Dermis microvascular lymphatic vessel endothelial cell (primary cell): ENCODE data around the gene BCL7B. TPM values are rescaled to one million over a fixed set of nuclear protein-coding genes. Genes with fewer than 3 reads are reported as not detected.
"Not testable (repeated sequence)": the region's sequence is repeated elsewhere in the genome, so short reads cannot be mapped to it uniquely, and the experiment has no call there.

Experiments used
- DNase-seq, 2 donors: peaks; one replicate each; pipeline versions ENCODE4 v3.0.0 to v3.0.0-alpha.2; 2010; ENCODE audit warnings: low read depth in 2 of 2
- total RNA-seq: library from RNA; depleted of rRNA; stranded (reverse); fragments of >200 nt; gene quantifications from 2 replicates; pipeline ENCODE4 v1.2.1, GENCODE V29; 2014

The BCL7B gene
- total RNA-seq, 1 donor from 2014 or later = 21.3 TPM

DNA sequence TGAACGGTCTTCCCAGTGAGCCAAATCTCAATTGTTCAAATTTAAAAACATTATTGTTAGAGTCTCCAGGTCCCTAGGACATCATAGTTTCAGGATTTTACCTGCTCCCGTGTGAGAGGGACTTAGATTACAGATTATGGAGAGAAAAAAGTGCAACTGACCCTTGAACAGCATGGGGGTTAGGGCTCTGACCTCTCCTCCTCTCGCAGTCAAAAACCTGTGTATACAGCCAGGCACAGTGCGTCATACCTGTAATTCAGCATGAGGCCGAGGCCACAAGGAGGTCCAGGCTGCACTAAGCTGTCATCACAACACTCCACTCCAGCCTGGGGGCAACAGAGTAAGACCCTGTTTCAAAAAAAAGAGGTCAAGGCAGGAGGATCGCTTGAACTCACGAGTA lies 60.9 kb downstream of the BCL7B start:
- DNase-seq = no peak

- not testable (repeated sequence) for DNase-seq
Observed at GRCh38 chr7:73495507-73495906, 62.0 kb downstream of the BCL7B start.

GRCh38 chr7:73489976-73490375 lies 67.5 kb downstream of the BCL7B start:
- DNase-seq = no peak

DNA sequence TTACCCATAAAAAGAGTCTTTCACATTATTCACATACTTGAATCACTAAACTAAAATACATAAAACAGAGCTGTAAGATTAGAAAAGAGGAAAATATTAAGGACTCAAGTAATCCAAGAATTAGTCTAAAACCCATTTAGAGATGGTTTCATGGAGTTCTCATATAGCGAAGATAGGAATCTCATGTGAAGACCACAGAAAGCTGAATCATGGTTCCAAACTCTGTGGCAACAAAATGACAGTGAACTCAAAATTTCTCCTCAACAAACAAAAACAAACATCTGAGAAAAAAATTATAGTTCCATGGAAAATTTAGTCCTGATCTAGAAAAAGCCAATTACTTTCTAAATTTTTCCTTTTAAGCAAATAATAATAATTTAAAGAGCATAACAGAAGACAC lies 70.0 kb downstream of the BCL7B start:
- DNase-seq = no peak

Other genes with a start within 250 kb of the BCL7B start
- gene NSUN5, start 248.9 kb downstream of the BCL7B start, total RNA-seq = 1.1 and 1.7 TPM in 2 replicates
- gene TRIM50, start 229.6 kb downstream of the BCL7B start, total RNA-seq = not detected in 2 replicates
- not detected in 2 replicates for gene FKBP6, start 229.5 kb downstream of the BCL7B start, total RNA-seq
- 4.4 and 11.0 TPM in 2 replicates for gene FZD9, start 123.9 kb downstream of the BCL7B start, total RNA-seq
- gene BAZ1B, start 35.4 kb downstream of the BCL7B start, total RNA-seq = 37.2 and 37.3 TPM in 2 replicates
- gene TBL2, start 20.9 kb upstream of the BCL7B start, total RNA-seq = 38.6 and 70.0 TPM in 2 replicates
- gene MLXIPL, start 66.8 kb upstream of the BCL7B start, total RNA-seq = not detected in 2 replicates
- 2.7 and 3.8 TPM in 2 replicates for gene VPS37D, start 110.1 kb upstream of the BCL7B start, total RNA-seq
- 1.0 and 2.0 TPM in 2 replicates for gene DNAJC30, start 125.8 kb upstream of the BCL7B start, total RNA-seq
- gene BUD23, start 125.9 kb upstream of the BCL7B start, total RNA-seq = 33.1 and 38.0 TPM in 2 replicates
- gene STX1A, start 162.0 kb upstream of the BCL7B start, total RNA-seq = 7.0 and 7.2 TPM in 2 replicates
- 7.1 and 7.7 TPM in 2 replicates for gene ABHD11, start 181.1 kb upstream of the BCL7B start, total RNA-seq
- 0.13 and 0.26 TPM in 2 replicates for gene CLDN3, start 212.6 kb upstream of the BCL7B start, total RNA-seq